ENCODE measurements around the gene TRAT1. TPM values are rescaled to one million over a fixed set of nuclear protein-coding genes. Genes with fewer than 3 reads are reported as not detected.

The TRAT1 gene
- total and polyA plus RNA-seq, 2 of the 13 experiments (the other 11 are each of a cell fraction or from before 2014, with no cell fraction given) = not detected

GRCh38 chr3:108791473-108791872, 31.1 kb upstream of the TRAT1 start:
- TF ChIP-seq STAG1 (CRISPR knock-in tag; IDR thresholded peaks at IDR 0.05) (no peak), MEIS2 (CRISPR knock-in tag; IDR thresholded peaks at IDR 0.05) (no peak), ZNF180 (CRISPR knock-in tag; IDR thresholded peaks at IDR 0.05; ENCODE audit: borderline replicate concordance, low read depth) (no peak), SNAPC2 (CRISPR knock-in tag; IDR thresholded peaks at IDR 0.05) (no peak), ZNF883 (CRISPR knock-in tag; IDR thresholded peaks at IDR 0.05; ENCODE audit: not compliant biosample characterization) (no peak), ZNF558 (CRISPR knock-in tag; IDR thresholded peaks at IDR 0.05; ENCODE audit: borderline replicate concordance) (no peak), MAF1 (CRISPR knock-in tag; IDR thresholded peaks at IDR 0.05; ENCODE audit: borderline replicate concordance) (no peak), ZFP36 (IDR thresholded peaks at IDR 0.05; ENCODE audit: borderline replicate concordance, low read depth, low read length, partially characterized antibody) (no peak), RNF2 (conservative IDR thresholded peaks at IDR 0.05; ENCODE audit: low read depth) (no peak), AHR (CRISPR knock-in tag; IDR thresholded peaks at IDR 0.05) (no peak), PHF20 (CRISPR knock-in tag; IDR thresholded peaks at IDR 0.05) (no peak), ZBTB49 (CRISPR knock-in tag; IDR thresholded peaks at IDR 0.05; ENCODE audit: borderline replicate concordance) (no peak), POLR2A (IDR thresholded peaks at IDR 0.05; ENCODE audit: insufficient read depth in 1 of 2, low read depth in 2 of 2, low read length in 2 of 2) (no peak), DPF2 (CRISPR knock-in tag; IDR thresholded peaks at IDR 0.05; ENCODE audit: borderline replicate concordance, low read depth) (no peak), TFAP4 (IDR thresholded peaks at IDR 0.05; ENCODE audit: borderline replicate concordance, low read depth) (no peak), ISX (CRISPR knock-in tag; conservative IDR thresholded peaks at IDR 0.05) (no peak), ZNF326 (CRISPR knock-in tag; IDR thresholded peaks at IDR 0.05; ENCODE audit: borderline replicate concordance) (no peak), SP5 (CRISPR knock-in tag; IDR thresholded peaks at IDR 0.05; ENCODE audit: borderline replicate concordance, low read depth) (no peak), RFXANK (CRISPR knock-in tag; IDR thresholded peaks at IDR 0.05) (no peak), ZNF275 (CRISPR knock-in tag; IDR thresholded peaks at IDR 0.05; ENCODE audit: borderline replicate concordance) (no peak)
- no peak overlapping the region for H3K4me3 ChIP-seq (replicated peaks in 1 of 3; ENCODE audit: insufficient read depth in 1 of 3, low read depth in 2 of 3, low read length in 3 of 3)
- no peaks in the 10 kb centered on the region for H3K79me2 ChIP-seq (ENCODE audit: insufficient read depth, low read length)
- CTCF ChIA-PET (ENCODE audit: low intra/inter-chr PET ratio, low total read pairs) = no interaction called here
- no peaks in the 10 kb centered on the region for H3K27me3 ChIP-seq (ENCODE audit: control insufficient read depth in 1 of 2, insufficient read depth in 2 of 2, low read length in 2 of 2)
- in situ Hi-C loops (cut with HindIII; ENCODE audit: extremely low pct_ligation_motif_present, low pct_unique_long_range_greater_than_20kb) = no loop called here
- FAIRE-seq = no peak
- no TSS peak for BruUV-seq (replicated peaks)
- no peaks in the 10 kb centered on the region for H3K36me3 ChIP-seq (replicated peaks in 1 of 2; ENCODE audit: control insufficient read depth in 1 of 2, insufficient read depth in 2 of 2, low read length in 2 of 2)
- no peak overlapping the region for H3K4me2 ChIP-seq (ENCODE audit: low read depth, low read length)
- no peak overlapping the region for H3K9ac ChIP-seq (ENCODE audit: insufficient read depth, low read depth, low read length)
- intact Hi-C loops (cut with micrococcal nuclease; ENCODE audit: unreplicated experiment) = no loop called here
- no peaks in the 10 kb centered on the region for H4K20me1 ChIP-seq (ENCODE audit: insufficient read depth, low read length)
- no peaks in the 10 kb centered on the region for H3K9me3 ChIP-seq (ENCODE audit: low read length)
- H3K4me1 ChIP-seq (ENCODE audit: insufficient read depth, low read length) = no peaks in the 10 kb centered on the region
- no peak overlapping the region for H2AFZ ChIP-seq (ENCODE audit: low read length)
- DNase-seq (ENCODE audit: low spot score) = no peak
- no peak for ATAC-seq
- 0% methylated on average over 3 of the region's 3 CpGs for WGBS (ENCODE audit: low lambda C conversion rate)
- POLR2A ChIA-PET = no interaction called here
- no peak overlapping the region for H3K27ac ChIP-seq (ENCODE audit: extremely low read length, insufficient read depth, low read length)
